NCI-H1417 treated with DMSO at 0.1 percent for 48 hours (cell line): ENCODE results near the gene SELENOS.
A peak's percentile ranks its signal among the peaks of the same experiment; 100 is the strongest.

Experiments used
- DNase-seq: peaks from one replicate; lab custom pipeline; 2025; lab: John Stamatoyannopoulos, UW

The SELENOS gene

DNA sequence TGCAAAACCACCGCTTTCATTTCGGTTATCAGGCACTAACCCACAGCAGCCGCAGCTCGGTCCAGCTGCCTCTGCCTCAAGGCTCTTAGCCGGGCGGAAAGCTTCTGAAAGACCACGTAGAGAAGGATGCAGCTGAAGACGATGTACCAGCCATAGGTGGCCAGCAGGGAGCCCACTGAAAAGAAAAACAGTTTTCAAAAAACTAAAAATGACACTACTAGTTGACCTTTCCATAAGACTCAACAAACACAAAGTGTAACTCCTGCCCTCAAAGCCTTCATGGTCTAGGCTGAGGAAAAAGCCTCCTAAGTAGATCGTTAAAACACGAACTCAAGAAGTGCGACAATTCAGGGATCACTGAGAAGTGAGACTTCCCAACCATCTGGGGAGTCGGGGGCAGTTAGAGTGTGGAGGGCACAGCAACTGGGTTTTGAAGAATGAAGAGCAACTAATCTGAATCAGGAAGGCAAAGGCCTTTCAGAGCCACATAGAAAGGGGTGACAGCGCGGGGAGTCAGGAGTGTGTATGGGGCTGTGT lies 716 bp downstream of the SELENOS start:
- no peak for DNase-seq

GRCh38 chr15:101275018-101275417 lies 2.3 kb downstream of the SELENOS start:
- DNase-seq: no peak

- DNase-seq: no peak
Measured at GRCh38 chr15:101273534-101273933, 3.8 kb downstream of the SELENOS start.

DNA sequence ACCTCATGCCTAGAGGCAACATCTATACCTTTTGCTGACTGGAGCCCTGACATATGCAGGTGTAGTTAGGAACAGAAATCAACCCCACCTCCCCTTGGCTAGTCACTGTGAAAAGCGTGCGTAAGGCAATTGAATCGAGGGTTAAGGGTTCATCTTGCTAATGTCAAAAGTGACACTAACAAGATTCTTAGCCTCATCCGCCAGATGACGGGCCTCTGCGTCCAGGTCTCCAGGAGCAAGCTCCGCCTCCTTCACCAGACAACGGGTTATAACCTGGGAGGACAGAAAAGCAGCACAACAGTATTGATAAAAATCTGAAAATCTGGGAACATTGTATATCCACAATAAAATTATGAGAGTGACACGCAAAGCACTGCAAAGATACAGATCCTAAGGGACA lies 4.7 kb downstream of the SELENOS start:
- DNase-seq: no peak

DNA sequence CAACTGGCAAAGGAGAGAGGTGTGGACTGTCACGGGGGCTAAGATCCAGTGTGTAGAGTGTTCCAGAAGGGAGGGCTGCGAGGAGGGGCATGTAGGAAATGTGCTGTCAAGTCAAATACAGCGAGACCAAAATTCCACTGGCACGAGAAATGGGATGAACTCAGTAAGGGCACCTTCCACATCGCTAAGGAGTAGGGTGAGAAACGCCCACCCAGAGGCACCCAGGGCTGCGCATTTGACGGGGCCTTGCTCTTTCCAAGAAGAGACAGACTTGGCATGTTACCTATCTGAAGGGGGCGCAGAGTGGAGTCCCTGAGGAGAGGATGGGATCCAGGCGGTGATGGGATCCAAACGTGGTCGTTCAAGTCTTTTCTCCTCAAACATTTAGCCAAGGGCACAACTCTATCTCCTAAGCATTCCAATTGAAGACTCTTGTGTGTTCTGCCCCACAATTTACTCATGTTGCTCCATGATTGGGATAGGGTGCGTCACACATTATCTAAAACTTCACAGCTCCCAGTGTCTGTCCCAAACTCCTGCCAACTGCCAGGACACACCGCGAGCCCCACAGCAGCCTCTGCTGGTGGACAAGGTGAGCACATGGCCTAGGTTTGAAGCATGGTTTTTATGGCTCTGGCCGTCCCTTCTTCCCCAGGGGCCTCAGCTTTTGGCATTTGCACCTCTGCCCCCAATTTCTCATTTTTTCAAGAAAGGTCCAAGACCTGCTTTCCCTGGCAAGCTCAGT lies 7.6 kb downstream of the SELENOS start:
- DNase-seq: no peak

GRCh38 chr15:101267320-101268104 lies 9.8 kb downstream of the SELENOS start:
- no peak for DNase-seq

DNA sequence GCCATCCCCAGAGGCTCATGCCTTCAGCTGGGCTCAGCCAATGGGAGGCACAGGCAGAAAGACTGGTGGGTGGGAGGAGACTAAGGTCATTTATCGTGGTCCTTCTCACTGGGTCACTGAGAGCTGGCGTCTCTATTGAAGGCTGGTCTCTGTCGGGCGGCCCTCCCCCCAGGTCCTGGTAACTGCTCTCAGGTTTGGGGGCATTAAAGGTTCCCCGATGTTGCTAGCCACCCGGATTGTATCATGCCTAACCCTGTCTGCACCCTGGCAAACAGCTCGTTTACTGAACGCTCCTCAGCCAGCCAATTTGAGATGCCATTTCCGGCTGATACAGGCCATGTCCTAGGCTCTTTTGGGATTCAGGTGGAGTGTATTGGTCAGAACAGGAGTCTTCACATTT lies 10.5 kb downstream of the SELENOS start:
- DNase-seq: no peak

DNA sequence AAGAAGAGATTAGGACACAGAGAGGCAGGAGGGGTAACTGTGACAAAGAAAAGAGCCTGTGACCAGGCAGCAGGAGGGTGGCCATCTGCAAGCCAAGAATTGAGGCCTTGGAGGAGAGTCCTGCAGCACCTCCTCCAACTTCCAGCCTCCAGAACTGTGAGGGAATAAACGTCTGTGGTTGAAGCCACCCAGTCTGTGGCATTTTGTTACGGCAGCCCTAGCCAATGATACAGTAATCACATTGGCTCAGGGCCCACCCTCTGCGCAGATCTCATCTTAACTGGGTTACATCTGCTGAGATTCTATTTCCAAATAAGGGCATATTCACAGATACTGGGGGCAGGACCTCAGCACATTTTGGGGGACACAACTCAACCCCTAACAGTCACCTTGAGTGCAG lies 11.3 kb downstream of the SELENOS start:
- DNase-seq: no peak

GRCh38 chr15:101264911-101265641 lies 12.2 kb downstream of the SELENOS start:
- no peak for DNase-seq

- DNase-seq: no peak
Measured at GRCh38 chr15:101264011-101264410, 13.3 kb downstream of the SELENOS start.

DNA sequence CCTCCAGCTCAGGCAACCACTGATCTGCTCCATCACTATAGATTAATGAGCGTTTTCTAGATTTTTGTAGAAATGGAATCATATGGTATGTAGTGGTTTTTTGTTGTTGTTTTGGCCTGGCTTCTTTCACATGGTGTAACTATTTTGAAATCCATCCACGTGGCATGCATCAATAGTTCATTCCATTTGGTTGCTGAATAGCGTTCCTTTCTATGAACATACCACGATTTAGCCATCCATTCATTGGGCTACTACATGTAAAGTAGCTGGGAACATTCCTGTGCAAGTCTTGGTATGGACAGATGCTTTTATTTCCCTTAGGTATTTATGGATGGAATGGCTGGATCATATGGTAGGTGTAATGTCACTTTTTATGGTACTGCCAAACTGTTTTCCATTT lies 14.7 kb downstream of the SELENOS start:
- DNase-seq: no peak

- peak; percentile 47 for DNase-seq
Measured at GRCh38 chr15:101258238-101259144, 18.8 kb downstream of the SELENOS start.

- DNase-seq: no peak
Measured at GRCh38 chr15:101256757-101257156, 20.5 kb downstream of the SELENOS start.

GRCh38 chr15:101255615-101256241 lies 21.6 kb downstream of the SELENOS start:
- no peak for DNase-seq

DNA sequence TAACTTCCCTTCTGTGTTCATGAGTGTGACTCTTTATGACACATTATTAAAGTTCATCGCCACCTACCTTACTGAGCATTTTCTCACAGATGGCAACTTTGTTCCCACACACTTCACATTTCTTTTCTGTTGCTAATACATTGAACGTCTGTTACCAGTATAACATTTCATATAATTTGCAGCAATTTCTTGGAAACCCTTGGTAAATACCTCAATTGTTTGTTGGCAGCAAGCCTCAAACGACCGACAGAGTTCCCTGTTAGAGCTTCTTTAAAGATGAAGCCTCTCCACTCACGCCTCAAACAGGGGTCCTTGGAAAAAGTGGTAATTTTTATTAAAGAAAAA lies 22.3 kb downstream of the SELENOS start:
- DNase-seq: no peak

DNA sequence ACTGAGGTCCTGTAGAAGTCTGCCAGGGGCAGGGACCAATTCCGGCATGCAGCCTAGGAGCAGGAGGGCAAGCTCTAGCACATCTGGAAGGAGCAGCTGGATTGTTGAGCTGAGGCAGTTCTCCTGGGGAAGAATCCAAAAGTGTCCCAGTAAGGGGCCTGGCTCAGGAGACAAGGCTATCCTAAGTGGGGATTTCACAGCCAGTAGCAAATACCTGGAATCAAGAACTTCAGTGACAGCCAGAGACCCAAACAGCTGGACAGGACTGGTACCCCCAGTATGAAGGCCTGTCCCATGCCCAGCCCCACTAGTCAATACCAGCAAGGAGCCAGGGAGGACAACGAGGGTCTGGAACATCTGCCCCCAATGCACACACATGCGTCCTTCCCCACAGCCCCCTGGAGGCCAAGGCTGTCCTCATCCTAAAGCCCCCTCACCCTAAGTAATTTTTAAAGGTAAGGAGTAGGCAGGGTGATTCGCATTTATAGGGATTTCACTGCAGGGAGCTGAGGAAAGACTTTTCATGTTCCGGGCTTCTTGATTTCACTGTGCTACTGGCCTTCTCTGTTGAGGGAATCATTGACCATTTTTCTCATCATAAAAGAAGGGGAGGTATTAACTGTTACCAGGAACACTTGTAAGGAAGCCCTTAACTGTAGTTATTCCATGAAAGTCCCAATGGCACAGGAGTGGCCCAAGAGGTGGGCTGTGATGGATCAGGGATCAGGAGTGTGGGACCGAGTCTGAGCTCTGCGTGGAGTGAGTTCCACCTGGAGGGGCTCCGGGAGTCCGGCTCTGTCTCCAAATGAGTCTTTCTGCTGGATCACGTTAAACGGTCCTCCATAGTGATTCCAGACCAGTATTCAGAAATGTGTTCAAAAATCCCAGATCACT lies 22.9 kb downstream of the SELENOS start:
- DNase-seq: no peak

- DNase-seq: no peak
Measured at GRCh38 chr15:101252836-101253235, 24.4 kb downstream of the SELENOS start.

GRCh38 chr15:101251830-101252820 lies 25.2 kb downstream of the SELENOS start, which contains the start of gene CHSY1:
Gene CHSY1 (minus strand): TSS chr15:101252048. CDS start chr15:101251456, 592 bp downstream.
- DNase-seq: peak; percentile 56
